Small intestine (tissue), 7 donors: ENCODE measurements around the gene AUH. TPM values are rescaled to one million over a fixed set of nuclear protein-coding genes. Genes with fewer than 3 reads are reported as not detected.

Source experiments
- DNase-seq, 2 donors: peaks; one replicate each; pipeline versions ENCODE4 v3.0.0 to v3.0.0-alpha.2; 2013
- FAIRE-seq: peaks from 2 replicates; lab custom pipeline; 2012; peaks lifted over from hg19 to GRCh38; lab: Jason Lieb, UNC
- H3K27ac ChIP-seq, 3 donors: one replicate each; pipeline ENCODE4 v1.5.1; 2013; ENCODE audit warnings: low read length in 2 of 3, mild to moderate bottlenecking in 2 of 3, control low read depth in 1 of 3, inconsistent platforms in 1 of 3, low read depth in 1 of 3, moderate library complexity in 1 of 3
- H3K27me3 ChIP-seq, 3 donors: one replicate each; pipeline ENCODE4 v1.6.1; 2013; ENCODE audit warnings: low read length in 3 of 3, inconsistent platforms in 1 of 3; ENCODE audit not compliant: control insufficient read depth in 3 of 3, insufficient read depth in 3 of 3
- H3K36me3 ChIP-seq, 3 donors: one replicate each; pipeline ENCODE4 v1.6.1; 2013; ENCODE audit warnings: low read length in 3 of 3, inconsistent platforms in 1 of 3, low read depth in 1 of 3, mild to moderate bottlenecking in 1 of 3, moderate library complexity in 1 of 3; ENCODE audit not compliant: control insufficient read depth in 3 of 3, insufficient read depth in 2 of 3
- H3K4me1 ChIP-seq, 3 donors: one replicate each; pipeline ENCODE4 v1.6.1; 2013; ENCODE audit warnings: low read length in 2 of 3, inconsistent platforms in 1 of 3, low read depth in 1 of 3, mild to moderate bottlenecking in 1 of 3, moderate library complexity in 1 of 3; ENCODE audit not compliant: control insufficient read depth in 3 of 3, insufficient read depth in 2 of 3
- H3K4me3 ChIP-seq, 3 donors: one replicate each; pipeline ENCODE4 v1.5.1; 2013; ENCODE audit warnings: low read length in 3 of 3, control low read depth in 1 of 3, inconsistent platforms in 1 of 3, low read depth in 1 of 3, mild to moderate bottlenecking in 1 of 3, moderate library complexity in 1 of 3
- H3K9me3 ChIP-seq, 2 donors: one replicate each; pipeline ENCODE4 v1.6.1; 2013; ENCODE audit warnings: low read depth in 1 of 2, low read length in 1 of 2; ENCODE audit not compliant: control insufficient read depth in 2 of 2, insufficient read depth in 1 of 2
- WGBS, 3 donors: extraction: QIAGEN DNeasy Blood & Tissue Kit; methylation state at CpG; one replicate each; pipeline ENCODE4 v1.1.7; 2013; 5-methylcytosine and 5-hydroxymethylcytosine counted together
- polyA plus RNA-seq, 4 donors: library from polyadenylated mRNA; stranded (reverse) in 3 of 4; unstranded in 1 of 4; fragments of 200-250 nt in 3 of 4; fragments of 120-200 nt in 1 of 4; gene quantifications; one replicate each; pipeline versions ENCODE4 v1.2.1 to v1.2.3, GENCODE V29; 2013
- donor health status: healthy with polysubstance abuse.
- donor health status: control.
- donor health status: control.
- donor health status: Bipolar disorder and iron deficiency.
- donor health status: healthy.

Gene AUH
- polyA plus RNA-seq, 4 donors, result 16.9 to 51.4 (median 27.2) TPM

DNA sequence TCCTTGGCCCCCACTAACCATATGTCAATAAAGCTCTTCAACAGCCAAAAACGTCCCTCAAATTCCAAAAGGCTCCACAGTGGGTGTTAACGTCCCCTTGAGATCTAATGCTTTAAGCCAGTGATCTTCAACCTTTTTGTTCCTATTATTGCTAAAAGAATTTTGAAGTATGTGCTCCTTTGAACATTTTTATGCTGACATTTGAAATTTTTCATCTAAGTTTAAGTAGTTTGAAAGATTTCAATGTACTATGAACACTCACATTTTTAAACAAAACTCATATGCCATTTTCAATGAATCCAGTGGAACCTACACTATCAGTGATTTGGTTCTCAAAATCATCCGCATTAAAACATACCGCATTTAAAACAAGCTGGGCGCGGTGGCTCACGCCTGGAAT lies 29.9 kb downstream of the AUH start:
- no peak overlapping the region for H3K27ac ChIP-seq

DNA sequence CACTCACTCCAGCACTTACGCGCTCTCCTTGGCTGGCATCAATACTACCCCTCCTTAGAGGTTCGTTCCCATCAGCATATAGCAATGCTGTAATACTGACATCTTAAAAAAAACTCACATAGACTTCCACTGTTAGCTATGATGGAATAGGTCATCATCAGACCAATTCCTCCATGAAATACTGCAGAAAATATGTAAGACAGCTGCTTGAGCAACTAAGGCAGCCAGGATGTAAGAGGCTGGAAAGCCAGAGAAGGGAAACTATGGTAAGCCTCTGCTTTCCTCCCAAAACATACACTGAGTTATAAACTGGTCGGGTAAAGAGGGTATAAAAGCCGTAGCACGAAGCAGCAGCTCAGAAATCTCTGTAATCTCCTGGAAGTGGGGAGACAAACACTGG lies 33.5 kb downstream of the AUH start:
- Histone ChIP-seq H3K4me3 (no peak overlapping the region), H3K4me1 (no peaks in the 10 kb centered on the region), H3K9me3 (peaks cover 0 to 15% of the 10 kb centered on the region in 2 donors), H3K36me3 (peaks cover 0 to 12% (median 4%) of the 10 kb centered on the region in 3 donors), H3K27me3 (no peaks in the 10 kb centered on the region), H3K27ac (no peak overlapping the region)
- DNase-seq (no peak), FAIRE-seq (no peak)
- 79 to 98% (median 96%) methylated on average over 6 of the region's 6 CpGs for WGBS, 3 donors

More for the DNA sequence above, 29.9 kb downstream of the AUH start:
- Histone ChIP-seq H3K4me1 (no peaks in the 10 kb centered on the region), H3K36me3 (peaks cover 2 to 17% (median 2%) of the 10 kb centered on the region in 3 donors), H3K9me3 (peaks cover 0 to 15% of the 10 kb centered on the region in 2 donors), H3K4me3 (no peak overlapping the region), H3K27me3 (no peaks in the 10 kb centered on the region)
- WGBS, 3 donors, result 87 to 96% (median 94%) methylated on average over 7 of the region's 7 CpGs
- FAIRE-seq, result no peak
- no peak for DNase-seq

DNA sequence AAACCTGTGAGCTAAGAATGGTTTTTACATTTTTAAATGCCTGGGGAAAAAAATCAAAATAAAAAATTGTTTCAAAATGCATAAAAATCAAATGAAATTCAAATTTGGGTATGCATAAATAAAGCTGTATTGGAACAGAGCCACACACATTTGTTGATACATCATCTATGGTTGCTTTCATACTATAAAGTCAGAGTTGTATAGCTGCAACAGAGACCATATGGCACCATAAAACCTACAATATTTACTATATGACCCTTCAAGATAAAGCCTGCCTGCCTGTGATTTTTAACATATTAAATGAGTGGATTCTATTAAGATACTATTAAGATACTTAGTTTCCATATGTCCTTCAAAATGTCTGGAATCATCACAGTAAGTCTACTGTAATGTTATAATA lies 40.0 kb downstream of the AUH start:
- Histone ChIP-seq H3K36me3 (peaks cover 0 to 12% (median 2%) of the 10 kb centered on the region in 3 donors), H3K4me1 (no peaks in the 10 kb centered on the region), H3K27ac (no peak overlapping the region), H3K27me3 (no peaks in the 10 kb centered on the region), H3K4me3 (no peak overlapping the region), H3K9me3 (no peaks in the 10 kb centered on the region)
- DNase-seq (no peak), FAIRE-seq (no peak)

DNA sequence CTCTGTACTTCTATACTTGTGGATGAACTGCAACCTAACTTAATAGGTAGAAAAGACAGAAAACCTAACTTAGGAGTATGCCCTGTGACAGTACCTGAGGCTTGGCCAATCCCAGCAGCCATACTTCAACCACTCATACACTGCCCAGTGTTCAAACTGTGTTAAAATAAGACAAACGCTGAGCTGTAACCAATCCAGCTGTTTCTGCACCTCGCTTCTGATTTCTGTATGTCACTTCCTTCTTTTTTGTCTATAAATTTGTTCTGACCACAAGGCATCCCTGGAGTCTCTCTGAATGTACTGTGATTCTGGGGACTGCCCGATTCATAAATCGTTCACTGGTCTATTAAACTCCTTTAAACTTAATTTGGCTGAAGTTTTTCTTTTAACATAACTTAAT lies 41.4 kb downstream of the AUH start:
- Histone ChIP-seq H3K4me3 (no peak overlapping the region), H3K27me3 (no peaks in the 10 kb centered on the region), H3K4me1 (no peaks in the 10 kb centered on the region), H3K36me3 (peaks cover 0 to 13% (median 0%) of the 10 kb centered on the region in 3 donors), H3K9me3 (peaks cover 0 to under 1% of the 10 kb centered on the region in 2 donors), H3K27ac (no peak overlapping the region)
- DNase-seq (no peak), FAIRE-seq (no peak)
- WGBS, 3 donors, result 83 to 97% (median 87%) methylated on average over 4 of the region's 4 CpGs

DNA sequence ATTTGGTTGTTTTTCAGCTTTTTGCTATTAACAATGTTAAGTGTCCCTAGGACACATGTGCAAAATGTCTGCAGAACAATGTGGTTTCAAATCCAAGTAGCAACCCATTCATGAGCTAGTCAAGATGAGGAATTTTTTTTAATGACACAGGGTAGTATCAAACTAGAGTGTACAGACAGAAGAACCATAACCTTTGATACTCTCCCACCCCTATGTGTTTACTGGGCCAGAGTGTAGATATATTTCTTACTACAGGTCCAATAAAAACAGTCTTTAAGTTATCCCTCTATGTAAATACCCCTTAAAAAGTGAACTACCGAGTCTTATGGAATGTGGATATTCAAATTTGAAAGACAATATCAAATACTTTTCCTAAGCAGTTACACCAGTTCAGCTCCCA lies 45.6 kb downstream of the AUH start:
- no peak overlapping the region for H3K27ac ChIP-seq
- no peak for FAIRE-seq

DNA sequence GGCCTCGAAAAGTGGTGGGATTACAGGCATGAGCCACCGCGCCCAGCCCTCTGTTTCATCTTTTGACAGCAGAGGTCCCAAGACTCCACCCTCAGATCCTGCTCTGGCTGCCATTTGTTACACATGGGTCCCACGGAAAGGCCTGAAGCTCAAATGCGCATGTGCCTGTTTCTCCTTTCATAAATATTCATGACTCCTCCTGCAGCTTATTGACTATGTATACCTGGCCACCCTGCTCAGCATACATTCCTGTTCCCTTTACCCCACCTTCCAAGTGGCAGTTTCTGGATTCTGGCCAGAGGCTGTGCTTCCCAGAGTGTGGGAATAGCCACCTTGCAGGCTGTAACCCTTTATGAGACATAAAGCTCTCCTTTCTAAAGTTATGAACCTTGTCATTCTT lies 46.5 kb downstream of the AUH start:
- no peak overlapping the region for H3K4me3 ChIP-seq
- no peaks in the 10 kb centered on the region for H3K27me3 ChIP-seq
- DNase-seq, result no peak
- no peak overlapping the region for H3K27ac ChIP-seq
- H3K4me1 ChIP-seq, result no peaks in the 10 kb centered on the region
- peaks cover 0 to 25% (median 0%) of the 10 kb centered on the region in 3 donors for H3K36me3 ChIP-seq
- 93 to 96% (median 96%) methylated on average over 5 of the region's 5 CpGs for WGBS, 3 donors
- H3K9me3 ChIP-seq, result peaks cover 0 to 3% of the 10 kb centered on the region in 2 donors
- no peak for FAIRE-seq

More for the DNA sequence above, 45.6 kb downstream of the AUH start:
- H3K9me3 ChIP-seq, result peaks cover 0 to 3% of the 10 kb centered on the region in 2 donors
- H3K27me3 ChIP-seq, result no peaks in the 10 kb centered on the region
- DNase-seq, result no peak
- no peaks in the 10 kb centered on the region for H3K4me1 ChIP-seq
- no peak overlapping the region for H3K4me3 ChIP-seq
- 46 to 93% (median 84%) methylated on average over 1 of the region's 1 CpG for WGBS, 3 donors
- H3K36me3 ChIP-seq, result peaks cover 0 to 25% (median 0%) of the 10 kb centered on the region in 3 donors

DNA sequence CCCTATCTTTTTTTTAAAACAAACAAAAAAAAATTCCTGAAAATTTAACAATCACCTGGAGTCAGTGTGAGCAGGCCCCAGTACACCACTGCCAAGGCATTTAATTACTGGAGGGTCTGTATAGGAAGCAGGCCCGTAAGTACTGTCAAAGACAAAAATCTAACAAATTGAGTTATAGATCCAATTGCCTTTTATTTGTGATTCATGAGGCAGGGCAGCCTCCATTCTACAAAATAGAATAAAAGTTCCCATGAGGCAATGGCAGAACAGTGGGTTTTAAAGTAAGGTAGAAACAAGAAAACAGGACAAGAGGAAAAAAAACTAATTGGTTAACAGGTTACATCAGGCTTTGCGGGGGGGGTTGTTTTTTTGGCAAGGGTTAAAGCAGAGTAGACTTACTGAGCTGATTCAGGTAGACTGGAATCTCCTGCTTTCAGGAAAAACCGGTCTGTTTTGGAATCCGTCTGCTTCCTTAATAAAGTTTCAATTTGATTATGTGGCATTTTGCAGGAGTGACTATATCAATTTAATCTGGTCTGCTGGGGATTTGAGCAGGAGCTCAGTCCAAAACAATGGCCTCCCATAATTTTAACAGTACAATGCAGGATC lies 48.9 kb downstream of the AUH start:
- H3K4me1 ChIP-seq, result no peaks in the 10 kb centered on the region
- peaks cover 0 to 3% of the 10 kb centered on the region in 2 donors for H3K9me3 ChIP-seq
- H3K27ac ChIP-seq, result no peak overlapping the region
- WGBS, 3 donors, result 80 to 89% (median 82%) methylated on average over 4 of the region's 4 CpGs
- H3K36me3 ChIP-seq, result peaks cover 0 to 16% (median 0%) of the 10 kb centered on the region in 3 donors
- H3K27me3 ChIP-seq, result no peaks in the 10 kb centered on the region
- no peak overlapping the region for H3K4me3 ChIP-seq
- FAIRE-seq (no peak), DNase-seq (no peak)

DNA sequence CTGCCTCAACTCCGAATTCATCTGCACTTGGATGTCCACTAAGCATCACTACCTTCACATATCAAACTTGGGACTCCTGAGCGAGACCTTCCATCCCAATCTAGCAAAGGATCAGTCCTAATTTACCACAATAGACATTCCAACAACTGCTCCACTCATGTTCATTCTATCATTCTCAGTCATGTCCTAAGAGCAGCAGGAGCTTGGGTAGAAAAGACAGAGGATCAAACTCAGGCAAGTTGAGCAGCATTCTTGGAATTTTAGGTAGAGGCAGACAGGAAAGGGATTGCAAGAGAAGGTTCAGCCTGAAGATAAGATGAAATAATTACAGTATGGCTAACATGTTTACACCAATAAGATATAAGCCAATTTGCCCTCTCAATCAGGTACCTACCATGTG lies 51.7 kb downstream of the AUH start:
- no peak overlapping the region for H3K27ac ChIP-seq

DNA sequence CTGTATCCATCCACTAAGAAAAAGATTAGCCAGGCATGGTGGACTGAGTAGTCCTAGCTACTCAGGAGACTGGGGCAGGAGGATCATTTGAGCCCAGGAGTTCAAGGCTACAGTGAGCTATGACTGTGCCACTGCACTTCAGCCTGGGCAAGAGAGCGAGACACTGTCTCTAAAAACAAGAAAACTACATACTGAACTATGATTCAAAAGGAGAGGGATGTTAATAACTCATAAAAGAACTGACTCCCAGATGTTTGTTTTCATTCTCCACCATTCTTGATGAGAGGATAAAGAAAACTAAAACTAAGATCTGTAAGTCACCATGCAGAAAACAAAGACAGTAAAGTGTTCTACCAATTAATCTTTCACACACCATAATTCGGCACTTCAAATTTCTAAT lies 53.5 kb downstream of the AUH start:
- Histone ChIP-seq H3K4me1 (no peaks in the 10 kb centered on the region), H3K36me3 (peaks cover 0 to 3% (median 0%) of the 10 kb centered on the region in 3 donors), H3K27me3 (no peaks in the 10 kb centered on the region), H3K4me3 (no peak overlapping the region), H3K27ac (no peak overlapping the region), H3K9me3 (no peaks in the 10 kb centered on the region)
- no peak for DNase-seq
- FAIRE-seq, result no peak
- 90 to 97% (median 90%) methylated on average over 2 of the region's 2 CpGs for WGBS, 3 donors

More for the DNA sequence above, 51.7 kb downstream of the AUH start:
- Histone ChIP-seq H3K9me3 (no peaks in the 10 kb centered on the region), H3K36me3 (peaks cover 0 to 15% (median 0%) of the 10 kb centered on the region in 3 donors), H3K4me3 (no peak overlapping the region), H3K4me1 (no peaks in the 10 kb centered on the region), H3K27me3 (no peaks in the 10 kb centered on the region)
- no peak for FAIRE-seq
- DNase-seq, result no peak
- 96 to 98% (median 97%) methylated on average over 2 of the region's 2 CpGs for WGBS, 3 donors
